NCI-H82 treated with DMSO at 0.1 percent for 48 hours (cell line): ENCODE measurements around the gene NPBWR2.

Experiments used
- DNase-seq: peaks from one replicate; lab custom pipeline; 2025; ENCODE audit not compliant: unreplicated experiment; lab: John Stamatoyannopoulos, UW

NPBWR2 gene

GRCh38 chr20:64076061-64076997 is 31.0 kb downstream of the NPBWR2 start:
- DNase-seq: no peak

- DNase-seq: no peak
Observed at GRCh38 chr20:64075556-64075955, 31.8 kb downstream of the NPBWR2 start.

- DNase-seq: no peak
Observed at GRCh38 chr20:64074963-64075362, 32.4 kb downstream of the NPBWR2 start.

- no peak for DNase-seq
Observed at GRCh38 chr20:64074184-64074789, 33.1 kb downstream of the NPBWR2 start.

- DNase-seq: no peak
Observed at GRCh38 chr20:64073476-64074183, 33.7 kb downstream of the NPBWR2 start.

GRCh38 chr20:64072498-64073063 is 34.8 kb downstream of the NPBWR2 start:
- DNase-seq: no peak

GRCh38 chr20:64071341-64072332 is 35.7 kb downstream of the NPBWR2 start:
- no peak for DNase-seq

- DNase-seq: no peak
Observed at GRCh38 chr20:64070244-64070993, 36.9 kb downstream of the NPBWR2 start.

GRCh38 chr20:64069614-64070243 is 37.6 kb downstream of the NPBWR2 start:
- no peak for DNase-seq

GRCh38 chr20:64069209-64069613 is 38.2 kb downstream of the NPBWR2 start:
- no peak for DNase-seq

GRCh38 chr20:64068386-64069208 is 38.8 kb downstream of the NPBWR2 start:
- no peak for DNase-seq

GRCh38 chr20:64067733-64068307 is 39.5 kb downstream of the NPBWR2 start:
- DNase-seq: no peak

GRCh38 chr20:64067005-64067632 is 40.2 kb downstream of the NPBWR2 start:
- no peak for DNase-seq

- no peak for DNase-seq
Observed at GRCh38 chr20:64065974-64066343, 41.4 kb downstream of the NPBWR2 start.

- no peak for DNase-seq
Observed at GRCh38 chr20:64065062-64065973, 42.0 kb downstream of the NPBWR2 start.

- no peak for DNase-seq
Observed at GRCh38 chr20:64064145-64064698, 43.1 kb downstream of the NPBWR2 start.
